CD8-positive, alpha-beta memory T cell (primary cell): Measurements from ENCODE around the gene DNAAF5. TPM values are rescaled to one million over a fixed set of nuclear protein-coding genes. Genes with fewer than 3 reads are reported as not detected.
"Not testable (repeated sequence)": the region's sequence is repeated elsewhere in the genome, so short reads cannot be mapped to it uniquely, and the experiment has no call there.

ENCODE experiments used
- CTCF ChIA-PET: fragments of 350-600 bp; sonication (Branson Sonifier 250); formaldehyde crosslinking; loops from one replicate; lab custom pipeline; 2021; ENCODE audit warnings: antibody characterized with exemption; lab: Charles Lee
- POLR2A ChIA-PET: fragments of 350-600 bp; sonication (Branson Sonifier 250); formaldehyde crosslinking; loops from one replicate; lab custom pipeline; 2021; ENCODE audit warnings: antibody characterized with exemption; lab: Charles Lee
- DNase-seq, 5 donors: peaks; one replicate each; pipeline versions ENCODE4 v3.0.0 to v3.0.0-alpha.2; 2020 to 2022; ENCODE audit warnings: mixed read lengths in 1 of 5
- H3K27ac ChIP-seq: one replicate; pipeline ENCODE4 v1.7.0; 2013; ENCODE audit warnings: low read depth, mild to moderate bottlenecking, low read length, moderate library complexity
- H3K27me3 ChIP-seq: 2 replicates; pipeline ENCODE4 v1.7.0; 2013; ENCODE audit warnings: low read length, mild to moderate bottlenecking; ENCODE audit not compliant: insufficient read depth, poor library complexity, severe bottlenecking
- H3K36me3 ChIP-seq: 2 replicates; pipeline ENCODE4 v1.7.0; 2013; ENCODE audit warnings: mild to moderate bottlenecking, low read length, moderate library complexity; ENCODE audit not compliant: insufficient read depth
- H3K4me1 ChIP-seq: 2 replicates; pipeline ENCODE4 v1.7.0; 2013; ENCODE audit warnings: mild to moderate bottlenecking, low read length, moderate library complexity; ENCODE audit not compliant: insufficient read depth
- H3K4me3 ChIP-seq: 2 replicates; pipeline ENCODE4 v1.7.0; 2013; ENCODE audit warnings: mild to moderate bottlenecking, low read length
- H3K9me3 ChIP-seq: 2 replicates; pipeline ENCODE4 v1.7.0; 2013; ENCODE audit warnings: mild to moderate bottlenecking, low read length
- H3K27ac Mint-ChIP-seq, 8 donors: one replicate each; pipeline ENCODE4 v1.8.0; 2020 to 2021; ENCODE audit warnings: mixed read lengths in 8 of 8, mild to moderate bottlenecking in 6 of 8, inconsistent platforms in 3 of 8, moderate library complexity in 3 of 8
- H3K27me3 Mint-ChIP-seq, 2 donors: one replicate each; pipeline ENCODE4 v1.8.0; 2020 to 2021; ENCODE audit warnings: mixed read lengths in 2 of 2, mild to moderate bottlenecking in 1 of 2, moderate library complexity in 1 of 2
- H3K36me3 Mint-ChIP-seq, 3 donors: one replicate each; pipeline ENCODE4 v1.8.0; 2020 to 2021; ENCODE audit warnings: mixed read lengths in 3 of 3, inconsistent platforms in 1 of 3, mild to moderate bottlenecking in 1 of 3
- H3K4me1 Mint-ChIP-seq, 3 donors: one replicate each; pipeline ENCODE4 v1.8.0; 2020 to 2021; ENCODE audit warnings: mixed read lengths in 3 of 3, inconsistent platforms in 1 of 3, mild to moderate bottlenecking in 1 of 3
- H3K4me3 Mint-ChIP-seq, 7 donors: one replicate each; pipeline ENCODE4 v1.8.0; 2020 to 2021; ENCODE audit warnings: mixed read lengths in 7 of 7, mild to moderate bottlenecking in 6 of 7, moderate library complexity in 4 of 7, inconsistent platforms in 2 of 7
- H3K9me3 Mint-ChIP-seq, 5 donors: one replicate each; pipeline ENCODE4 v1.8.0; 2020 to 2022; ENCODE audit warnings: mixed read lengths in 5 of 5, mild to moderate bottlenecking in 3 of 5, moderate library complexity in 2 of 5, inconsistent platforms in 1 of 5
- polyA plus RNA-seq: library from polyadenylated mRNA; unstranded; fragments of 300-500 nt; fragmentation: Illumina TruSeq; gene quantifications from one replicate; pipeline ENCODE4 v1.2.3, GENCODE V29; 2021
- total RNA-seq, 2 experiments: library from RNA; stranded (reverse); gene quantifications; one replicate each; pipeline ENCODE4 v1.2.3, GENCODE V29; 2021

The DNAAF5 gene
- total and polyA plus RNA-seq, 3 experiments from 2014 or later: 4.4 to 48.0 (median 47.3) TPM

DNA sequence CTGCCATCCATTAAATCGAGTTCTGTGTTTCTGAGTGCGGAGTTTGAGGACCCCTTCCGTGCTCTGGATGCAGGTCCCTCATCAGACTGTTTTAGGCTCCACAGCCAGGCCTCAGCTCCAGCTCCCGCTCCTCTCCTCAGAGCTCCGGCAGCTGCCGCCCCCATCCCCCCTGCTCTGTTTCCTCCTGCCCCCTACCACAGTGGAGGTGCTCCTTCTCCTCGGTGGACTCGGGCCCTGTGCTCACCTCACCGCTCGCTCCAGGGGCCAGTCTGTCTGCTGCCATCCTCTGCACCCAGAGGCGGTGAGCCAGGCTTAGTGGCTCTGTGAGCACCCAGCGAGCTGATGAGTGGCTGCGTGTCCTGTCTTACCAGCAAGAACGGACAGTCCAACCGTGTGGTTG, 21.9 kb downstream of the DNAAF5 start:
- Mint-ChIP-seq H3K4me3 (no peak overlapping the region), H3K4me1 (peaks cover 0 to 2% (median 0%) of the 10 kb centered on the region in 3 donors), H3K27me3 (no peaks in the 10 kb centered on the region), H3K9me3 (no peaks in the 10 kb centered on the region), H3K27ac (no peak overlapping the region), H3K36me3 (peaks cover 5 to 40% (median 7%) of the 10 kb centered on the region in 3 donors)
- ChIA-PET POLR2A (no interaction called here), CTCF (no interaction called here)
- Histone ChIP-seq H3K36me3 (no peaks in the 10 kb centered on the region), H3K4me3 (no peak overlapping the region), H3K27me3 (no peaks in the 10 kb centered on the region), H3K27ac (no peak overlapping the region), H3K4me1 (no peaks in the 10 kb centered on the region), H3K9me3 (no peaks in the 10 kb centered on the region)
- DNase-seq: no peak

DNA sequence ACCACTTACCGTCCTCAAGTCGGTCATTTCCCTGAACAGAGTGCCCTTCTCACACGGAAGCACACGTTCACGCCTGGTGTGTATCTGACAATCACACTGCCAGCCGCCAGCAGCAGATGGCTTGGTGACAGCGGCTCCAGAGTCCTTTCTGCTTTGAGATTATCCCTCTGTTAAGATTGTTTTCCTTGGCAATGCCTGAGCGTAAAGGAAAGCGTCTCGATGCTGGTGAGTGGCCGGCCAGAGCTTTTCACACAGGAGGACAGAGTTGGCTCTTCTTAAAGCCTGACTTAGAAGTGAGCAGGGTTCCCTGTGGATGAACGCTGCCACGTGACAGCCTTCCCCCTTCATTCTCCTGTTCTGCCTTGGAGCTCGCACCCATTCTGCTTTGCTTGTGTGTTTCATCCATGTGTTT, 22.6 kb downstream of the DNAAF5 start:
- no peaks in the 10 kb centered on the region for H3K9me3 Mint-ChIP-seq
- H3K27me3 Mint-ChIP-seq: no peaks in the 10 kb centered on the region
- no peaks in the 10 kb centered on the region for H3K36me3 ChIP-seq
- H3K4me3 Mint-ChIP-seq: no peak overlapping the region
- ChIA-PET POLR2A (no interaction called here), CTCF (no interaction called here)
- H3K27me3 ChIP-seq: no peaks in the 10 kb centered on the region
- H3K9me3 ChIP-seq: no peaks in the 10 kb centered on the region
- H3K4me3 ChIP-seq: no peak overlapping the region
- H3K27ac ChIP-seq: no peak overlapping the region
- DNase-seq: no peak
- peaks cover 0 to 2% (median 0%) of the 10 kb centered on the region in 3 donors for H3K4me1 Mint-ChIP-seq
- H3K4me1 ChIP-seq: no peaks in the 10 kb centered on the region
- H3K27ac Mint-ChIP-seq: peak overlapping the region in 2 of 8 donors; percentile 12 to 50
- H3K36me3 Mint-ChIP-seq: peaks cover 5 to 43% (median 7%) of the 10 kb centered on the region in 3 donors

DNA sequence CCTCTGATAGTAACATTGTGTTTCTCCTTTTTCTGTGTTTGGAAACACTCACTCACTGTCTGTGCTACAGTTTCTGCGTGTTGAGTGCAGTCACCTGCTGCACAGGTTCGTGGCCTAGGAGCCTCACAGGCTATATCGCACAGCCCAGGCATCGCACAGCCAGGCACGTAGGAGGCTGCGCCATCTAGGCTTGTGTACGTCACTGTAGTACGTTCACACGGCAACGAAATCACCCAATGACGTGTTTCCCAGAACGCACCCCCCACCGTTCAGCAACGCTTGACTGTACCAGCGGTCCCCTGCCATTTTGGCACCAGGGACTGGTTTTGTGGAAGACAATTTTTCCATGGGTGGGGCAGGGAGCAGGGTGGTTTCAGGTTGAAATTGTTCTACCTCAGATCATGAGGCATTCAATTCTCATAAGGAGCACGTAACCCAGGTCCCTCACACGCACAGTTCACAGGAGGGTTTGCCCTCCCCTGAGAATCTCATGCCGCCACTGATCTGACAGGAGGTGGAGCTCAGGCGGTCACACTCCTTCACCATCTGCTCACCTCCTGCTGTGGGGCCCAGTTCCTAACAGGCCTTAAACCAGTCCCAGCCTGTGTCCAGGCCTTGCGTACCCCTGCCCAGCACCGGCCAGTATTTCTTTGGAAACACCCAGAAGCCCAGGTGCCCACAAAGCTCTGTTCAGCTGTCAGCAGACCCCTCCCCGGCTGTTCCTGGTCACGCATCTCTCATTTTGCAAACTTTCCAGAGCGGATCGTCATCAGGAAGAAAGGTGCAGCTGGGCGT, 23.8 kb downstream of the DNAAF5 start:
- Mint-ChIP-seq H3K9me3 (no peaks in the 10 kb centered on the region), H3K36me3 (peaks cover 1 to 45% (median 9%) of the 10 kb centered on the region in 3 donors), H3K27ac (peak overlapping the region in 1 of 8 donors; percentile 65), H3K4me1 (peaks cover 0 to 2% (median 0%) of the 10 kb centered on the region in 3 donors), H3K4me3 (no peak overlapping the region), H3K27me3 (no peaks in the 10 kb centered on the region)
- Histone ChIP-seq H3K27me3 (no peaks in the 10 kb centered on the region), H3K4me3 (no peak overlapping the region), H3K27ac (no peak overlapping the region), H3K9me3 (no peaks in the 10 kb centered on the region), H3K4me1 (no peaks in the 10 kb centered on the region), H3K36me3 (no peaks in the 10 kb centered on the region)
- peak in 1 of 5 donors; percentile 33 for DNase-seq
- CTCF ChIA-PET: no interaction called here
- POLR2A ChIA-PET: no interaction called here

DNA sequence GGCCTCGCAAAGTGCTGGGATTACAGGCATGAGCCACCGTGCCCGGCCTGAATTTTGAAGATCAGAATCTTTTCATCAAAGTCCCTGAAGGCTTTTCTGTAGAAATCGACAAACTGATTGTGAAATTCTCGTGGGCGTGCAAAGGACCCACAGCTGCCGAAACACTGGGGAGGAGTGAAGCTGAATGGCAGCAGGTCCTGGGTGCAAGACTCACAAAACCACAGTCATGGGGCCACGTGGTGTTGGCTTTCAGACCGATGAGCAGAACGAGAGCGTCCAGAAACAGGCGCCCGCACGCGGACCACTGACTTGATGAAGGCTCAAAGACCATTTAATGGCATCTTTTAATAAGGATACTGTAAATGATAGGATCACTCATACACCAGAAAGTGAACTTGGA, 25.3 kb downstream of the DNAAF5 start:
- no peaks in the 10 kb centered on the region for H3K27me3 Mint-ChIP-seq
- Histone ChIP-seq H3K36me3 (no peaks in the 10 kb centered on the region), H3K27me3 (no peaks in the 10 kb centered on the region), H3K9me3 (no peaks in the 10 kb centered on the region), H3K27ac (no peak overlapping the region), H3K4me3 (no peak overlapping the region), H3K4me1 (no peaks in the 10 kb centered on the region)
- H3K36me3 Mint-ChIP-seq: peaks cover 0 to 51% (median 9%) of the 10 kb centered on the region in 3 donors
- H3K9me3 Mint-ChIP-seq: no peaks in the 10 kb centered on the region
- no peak overlapping the region for H3K4me3 Mint-ChIP-seq
- no peak overlapping the region for H3K27ac Mint-ChIP-seq
- DNase-seq: peak in 1 of 5 donors; percentile 31
- ChIA-PET CTCF (no interaction called here), POLR2A (no interaction called here)
- peaks cover 0 to 2% (median 0%) of the 10 kb centered on the region in 3 donors for H3K4me1 Mint-ChIP-seq

DNA sequence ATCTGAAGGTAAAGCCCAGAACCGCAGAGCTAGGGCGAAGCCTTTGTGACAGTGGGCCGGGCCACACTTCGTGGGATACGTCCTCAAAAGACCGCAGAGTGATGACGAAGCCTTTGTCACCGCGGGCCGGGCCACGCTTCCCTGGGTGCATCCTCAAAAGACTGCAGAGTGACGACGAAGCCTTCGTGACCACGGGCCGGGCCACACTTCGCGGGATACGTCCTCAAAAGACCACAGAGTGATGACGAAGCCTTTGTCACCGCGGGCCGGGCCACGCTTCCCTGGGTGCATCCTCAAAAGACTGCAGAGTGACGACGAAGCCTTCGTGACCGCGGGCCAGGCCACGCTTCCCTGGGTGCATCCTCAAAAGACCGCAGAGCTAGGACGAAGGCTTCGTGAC, 25.8 kb downstream of the DNAAF5 start:
- H3K27ac ChIP-seq, H3K9me3 Mint-ChIP-seq, H3K4me1 ChIP-seq, H3K9me3 ChIP-seq, H3K4me3 ChIP-seq, H3K27me3 Mint-ChIP-seq, POLR2A ChIA-PET, H3K27me3 ChIP-seq, H3K36me3 ChIP-seq, H3K4me3 Mint-ChIP-seq, H3K4me1 Mint-ChIP-seq, CTCF ChIA-PET, H3K27ac Mint-ChIP-seq: not testable (repeated sequence)
- H3K36me3 Mint-ChIP-seq: peaks cover 0 to 53% (median 9%) of the 10 kb centered on the region in 3 donors
- peak in 1 of 5 donors; percentile 33 for DNase-seq

DNA sequence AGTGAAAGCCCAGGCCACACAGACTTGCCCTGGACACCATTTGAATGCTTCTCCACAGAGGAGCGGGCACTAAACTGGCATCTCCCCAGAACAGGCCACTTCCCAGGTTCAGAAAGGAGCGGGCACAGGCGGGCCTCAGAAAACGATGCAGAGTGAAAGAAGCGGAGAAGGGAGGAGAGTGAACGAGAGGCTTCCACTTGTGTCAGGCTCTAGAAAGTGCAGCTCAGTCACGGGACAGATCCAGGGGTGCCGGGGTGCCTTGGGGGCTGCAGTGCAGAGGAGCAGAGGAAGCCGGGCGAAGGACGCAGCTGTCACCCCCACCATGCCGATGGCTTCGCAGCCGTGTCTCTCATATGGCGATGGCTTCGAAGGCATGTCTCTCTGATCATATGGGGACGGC, 26.7 kb downstream of the DNAAF5 start:
- ChIA-PET CTCF (no interaction called here), POLR2A (no interaction called here)
- Histone ChIP-seq H3K4me1 (no peaks in the 10 kb centered on the region), H3K27me3 (no peaks in the 10 kb centered on the region), H3K27ac (no peak overlapping the region), H3K4me3 (no peak overlapping the region), H3K36me3 (peaks cover 3% of the 10 kb centered on the region), H3K9me3 (no peaks in the 10 kb centered on the region)
- peaks cover 0 to 2% (median 0%) of the 10 kb centered on the region in 3 donors for H3K4me1 Mint-ChIP-seq
- no peak overlapping the region for H3K4me3 Mint-ChIP-seq
- no peaks in the 10 kb centered on the region for H3K27me3 Mint-ChIP-seq
- H3K36me3 Mint-ChIP-seq: peaks cover 0 to 63% (median 9%) of the 10 kb centered on the region in 3 donors
- DNase-seq: peak in 1 of 5 donors; percentile 16
- no peaks in the 10 kb centered on the region for H3K9me3 Mint-ChIP-seq
- no peak overlapping the region for H3K27ac Mint-ChIP-seq

DNA sequence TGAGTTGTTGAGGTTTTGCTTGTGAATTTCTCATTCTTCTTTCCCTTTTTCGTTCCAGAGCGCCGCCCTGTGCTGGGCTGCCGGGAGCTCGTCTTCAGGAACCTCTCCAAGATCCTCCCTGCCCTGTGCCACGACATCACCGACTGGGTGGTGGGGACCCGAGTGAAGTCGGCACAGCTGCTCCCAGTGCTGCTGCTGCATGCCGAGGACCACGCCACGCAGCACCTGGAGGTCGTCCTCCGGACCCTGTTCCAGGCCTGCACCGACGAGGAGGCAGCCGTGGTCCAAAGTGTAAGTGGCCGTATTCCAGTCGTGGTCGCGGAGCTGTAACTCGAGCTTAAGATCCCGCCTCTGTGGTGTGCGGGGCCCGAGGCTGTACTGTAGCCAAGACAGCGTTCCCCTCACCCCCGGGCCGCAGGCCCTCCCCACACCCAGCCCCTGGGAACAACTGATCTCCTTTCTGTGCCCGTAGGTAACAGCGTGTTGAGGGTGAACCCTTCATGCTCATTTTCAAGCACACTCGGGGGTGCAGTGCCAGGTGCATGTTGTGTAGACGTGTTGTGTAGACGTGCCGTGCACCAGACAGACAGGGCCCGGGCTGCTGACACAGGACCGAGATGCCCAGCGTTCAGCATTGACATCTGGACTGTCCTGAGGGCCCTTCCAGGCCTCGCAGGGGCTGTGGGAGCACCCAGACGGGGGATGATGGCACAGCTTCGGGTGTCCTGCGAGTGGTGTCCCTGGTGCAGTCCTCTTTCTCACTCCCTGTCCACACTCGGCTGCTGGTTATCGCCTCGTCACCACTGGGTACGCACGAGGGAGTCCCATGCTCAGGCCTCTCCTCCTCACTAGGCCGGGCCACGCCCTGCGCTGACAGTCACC, 28.3 kb downstream of the DNAAF5 start:
- Histone ChIP-seq H3K4me3 (no peak overlapping the region), H3K27me3 (no peaks in the 10 kb centered on the region), H3K27ac (no peak overlapping the region), H3K4me1 (no peaks in the 10 kb centered on the region), H3K36me3 (peaks cover 4% of the 10 kb centered on the region), H3K9me3 (no peaks in the 10 kb centered on the region)
- Mint-ChIP-seq H3K27ac (no peak overlapping the region), H3K27me3 (no peaks in the 10 kb centered on the region), H3K4me3 (no peak overlapping the region), H3K36me3 (peaks cover 0 to 74% (median 9%) of the 10 kb centered on the region in 3 donors), H3K4me1 (no peaks in the 10 kb centered on the region), H3K9me3 (no peaks in the 10 kb centered on the region)
- ChIA-PET CTCF (no interaction called here), POLR2A (no interaction called here)
- peak in 1 of 5 donors; percentile 34 for DNase-seq

DNA sequence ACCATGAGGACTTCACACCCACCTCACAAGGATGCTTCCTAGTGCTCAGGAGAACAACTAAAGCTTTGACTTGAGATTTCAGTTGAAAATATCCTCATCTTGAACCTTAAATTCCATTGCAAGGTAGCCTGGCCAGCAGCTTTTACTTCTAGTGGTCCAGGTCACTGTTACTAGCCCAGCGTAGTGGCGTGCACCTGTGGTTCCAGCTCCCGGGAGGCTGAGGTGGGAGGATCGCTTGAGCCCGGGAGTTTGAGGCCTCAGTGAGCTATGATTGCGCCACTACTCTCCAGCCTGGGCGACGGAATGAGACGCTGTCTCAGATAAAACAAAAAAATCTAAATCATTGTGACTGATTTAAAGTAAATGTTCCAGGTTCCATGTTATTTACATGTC, 28.9 kb downstream of the DNAAF5 start:
- H3K4me3 ChIP-seq: no peak overlapping the region
- no peaks in the 10 kb centered on the region for H3K27me3 ChIP-seq
- no peaks in the 10 kb centered on the region for H3K4me1 Mint-ChIP-seq
- H3K27ac ChIP-seq: no peak overlapping the region
- H3K9me3 Mint-ChIP-seq: no peaks in the 10 kb centered on the region
- no peaks in the 10 kb centered on the region for H3K27me3 Mint-ChIP-seq
- DNase-seq: peak in 1 of 5 donors; percentile 15
- no peak overlapping the region for H3K4me3 Mint-ChIP-seq
- H3K36me3 Mint-ChIP-seq: peaks cover 0 to 78% (median 9%) of the 10 kb centered on the region in 3 donors
- H3K9me3 ChIP-seq: no peaks in the 10 kb centered on the region
- ChIA-PET CTCF (no interaction called here), POLR2A (no interaction called here)
- H3K27ac Mint-ChIP-seq: no peak overlapping the region
- H3K36me3 ChIP-seq: peaks cover 4% of the 10 kb centered on the region
- H3K4me1 ChIP-seq: no peaks in the 10 kb centered on the region
